Stimulated activated CD4-positive, alpha-beta T cell treated with anti-CD3 and anti-CD28 coated beads, TNF-alpha, amount 100 ng/mL, for 1 hour (primary cell): ENCODE data around the gene USH1C.

ENCODE experiments used
- DNase-seq, 3 donors: peaks; one replicate each; pipeline ENCODE4 v3.0.0-alpha.2; 2020; ENCODE audit warnings: low read depth in 3 of 3, low spot score in 1 of 3

USH1C gene

DNA sequence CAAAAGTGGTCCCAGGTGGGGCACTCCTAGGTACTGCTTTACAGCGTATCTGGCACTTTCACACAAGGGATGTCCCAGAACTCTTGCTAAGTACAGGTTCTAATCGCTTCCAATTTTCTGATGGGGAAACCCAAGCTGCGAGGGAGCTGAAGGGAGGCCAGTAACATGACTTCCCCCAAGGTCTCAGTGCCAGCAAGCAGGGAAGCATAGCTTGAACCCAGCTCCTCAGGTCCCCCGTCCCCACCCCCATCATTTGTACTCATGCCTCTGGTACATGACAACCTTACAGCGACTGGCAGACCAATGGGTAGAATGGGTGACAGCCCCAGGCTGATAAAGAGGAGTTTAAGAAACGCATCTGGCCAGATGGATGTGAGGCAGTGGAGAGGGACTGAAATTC lies 66.9 kb downstream of the USH1C start:
- no peak for DNase-seq

DNA sequence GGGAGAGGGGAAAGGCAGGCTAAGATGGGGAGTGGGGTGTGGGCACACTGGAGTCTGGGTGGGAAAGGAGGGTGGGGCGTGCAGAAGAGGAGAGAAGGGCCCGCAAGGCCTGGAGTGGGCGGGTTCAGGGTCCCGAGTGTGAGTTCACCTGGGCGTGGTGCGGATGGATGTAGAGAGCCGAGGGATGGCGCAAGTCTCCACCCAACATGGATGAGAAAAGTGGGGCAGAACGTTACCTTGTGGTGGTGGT lies 67.2 kb downstream of the USH1C start:
- no peak for DNase-seq

DNA sequence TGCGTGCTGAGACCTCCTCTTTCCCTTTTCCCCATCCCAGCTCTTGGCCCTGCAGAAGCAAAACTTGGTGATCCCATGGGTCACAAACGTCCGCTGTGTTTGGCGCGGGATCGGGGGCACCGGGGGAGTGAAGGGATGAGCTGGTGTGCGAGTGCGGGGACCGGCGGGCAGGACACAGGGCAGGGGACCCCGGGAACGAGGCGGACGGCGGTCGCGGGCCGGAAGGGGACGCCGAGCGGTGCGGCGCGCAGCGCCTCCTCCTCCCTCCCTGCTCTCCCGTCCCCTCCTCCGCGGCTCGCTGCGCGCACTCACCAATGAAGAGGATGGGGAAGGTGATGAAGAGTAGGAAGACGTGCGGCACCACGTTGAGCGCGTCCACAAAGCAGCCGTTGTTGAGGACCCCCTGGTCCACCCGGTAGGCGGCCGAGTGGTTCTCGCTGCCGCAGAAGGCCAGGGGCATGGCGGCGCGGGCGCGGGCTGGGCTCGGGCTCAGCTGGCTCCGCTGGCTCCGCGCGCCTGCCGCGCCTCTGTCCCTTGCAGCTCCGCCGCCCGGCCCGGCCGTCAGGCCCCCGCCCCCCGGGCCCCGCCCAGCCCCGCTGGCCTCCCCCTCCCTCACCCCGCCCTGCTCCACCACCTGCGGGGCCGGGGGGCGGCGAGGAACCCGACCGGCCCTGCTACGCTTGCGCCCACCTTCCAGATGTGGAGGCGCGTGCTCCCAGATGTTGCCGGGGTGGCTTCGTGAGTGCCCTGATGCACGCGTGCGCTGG lies 67.7 kb downstream of the USH1C start, which contains the start of gene ABCC8:
TSS of gene ABCC8 (minus strand) at position 529 of the 767 bp plus-strand sequence. CDS start at position 460, 69 bp downstream.
- DNase-seq = no peak

DNA sequence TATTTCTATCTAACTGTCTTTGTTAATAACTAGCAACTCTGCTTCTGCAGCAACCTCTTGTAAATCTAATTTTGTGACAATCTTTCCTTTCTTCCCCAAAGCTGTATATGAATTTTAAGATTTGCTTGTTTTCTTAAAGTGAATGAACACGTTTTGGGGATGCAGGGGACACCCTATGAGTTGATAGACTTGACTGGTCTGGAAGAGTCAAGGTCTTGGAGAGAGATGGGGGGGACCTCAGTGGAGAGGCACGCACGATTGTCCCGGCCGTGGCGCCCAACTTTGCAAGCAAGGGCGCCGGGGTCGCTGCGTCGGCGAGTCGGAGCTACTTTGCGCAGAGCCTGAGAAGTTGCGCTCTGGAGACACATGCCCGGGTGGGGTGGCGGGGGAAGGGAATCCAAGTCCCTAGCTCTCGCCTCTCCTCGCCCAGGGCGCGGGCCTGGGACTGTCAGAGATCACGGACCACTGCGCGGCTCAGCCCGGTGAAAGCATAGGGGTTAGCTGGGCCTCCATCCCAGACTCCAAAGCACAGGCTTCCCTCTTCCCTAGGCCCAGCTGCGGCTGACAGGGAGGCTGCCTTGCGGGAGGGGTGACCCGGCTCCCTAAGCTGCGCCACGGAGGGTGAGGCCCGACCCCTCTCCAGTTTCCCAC lies 68.4 kb downstream of the USH1C start:
- no peak for DNase-seq

DNA sequence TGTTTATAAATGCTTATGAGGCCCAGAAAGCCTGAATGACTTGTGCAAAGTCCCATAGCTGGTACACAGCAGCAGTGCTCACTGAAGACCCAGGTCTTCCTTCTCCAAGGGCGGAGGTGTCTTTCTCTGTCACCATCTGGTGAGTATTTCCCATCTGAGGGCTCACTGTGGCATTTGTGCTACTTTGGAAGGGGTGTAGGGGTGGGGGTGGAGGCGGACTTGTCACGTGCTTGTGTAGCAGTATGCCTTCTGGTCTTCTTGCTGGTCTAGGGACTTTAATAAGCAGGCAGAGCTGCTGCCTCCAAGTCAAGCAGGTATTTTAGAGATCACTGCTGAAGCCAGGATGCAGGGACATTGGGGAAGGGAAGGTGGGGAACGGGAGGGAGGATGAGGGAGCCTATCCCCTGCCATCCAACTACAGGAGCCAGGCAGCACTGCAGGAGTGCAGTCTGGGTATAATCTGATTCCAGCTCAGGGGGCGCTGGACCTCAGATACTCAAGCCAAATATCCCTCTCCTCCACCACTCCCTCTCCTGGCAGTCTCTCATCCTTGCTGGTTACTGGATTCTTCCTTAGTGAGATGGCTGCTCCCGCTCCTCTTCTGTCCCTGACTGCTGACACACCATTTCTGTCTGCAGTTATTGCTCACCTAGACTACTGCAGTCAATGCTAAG lies 71.0 kb downstream of the USH1C start:
- no peak for DNase-seq

DNA sequence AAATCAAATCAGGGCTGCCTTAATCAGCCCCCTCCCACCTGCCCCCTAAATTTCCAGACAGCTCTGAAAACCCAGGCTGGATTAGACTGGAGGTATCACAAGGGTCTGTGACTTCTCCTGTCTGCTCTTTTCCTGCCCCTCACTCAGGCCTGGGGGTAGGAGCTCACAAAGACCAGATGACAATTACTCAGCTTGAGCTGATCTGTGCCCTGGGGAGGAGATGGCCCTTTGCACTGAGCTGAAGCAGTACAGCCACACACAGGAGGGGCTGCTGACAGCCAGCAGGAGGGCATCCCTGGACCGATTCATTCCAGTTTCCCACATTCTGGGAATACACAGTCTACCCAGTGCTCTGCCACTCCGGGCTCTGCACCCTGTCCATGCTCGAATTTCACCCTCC lies 71.7 kb downstream of the USH1C start:
- no peak for DNase-seq

DNA sequence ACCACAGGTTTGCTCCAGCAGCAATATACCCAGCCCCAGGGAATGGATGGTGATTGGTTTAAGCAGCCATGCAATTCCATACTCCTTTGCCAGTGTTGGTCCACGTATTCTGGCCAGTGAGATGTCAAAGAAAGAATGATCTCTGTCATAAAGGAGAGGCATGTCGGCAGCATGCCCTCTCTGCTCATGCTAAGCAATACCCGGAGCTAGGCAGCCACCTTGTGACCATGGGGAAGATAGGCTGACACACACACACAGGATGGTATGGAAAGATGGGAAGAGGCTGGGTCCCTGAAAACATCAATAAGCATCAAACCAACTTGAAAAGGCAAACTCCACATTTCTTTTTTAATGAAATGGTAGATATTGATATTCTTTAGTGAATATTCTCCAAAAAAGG lies 72.7 kb downstream of the USH1C start:
- no peak for DNase-seq

DNA sequence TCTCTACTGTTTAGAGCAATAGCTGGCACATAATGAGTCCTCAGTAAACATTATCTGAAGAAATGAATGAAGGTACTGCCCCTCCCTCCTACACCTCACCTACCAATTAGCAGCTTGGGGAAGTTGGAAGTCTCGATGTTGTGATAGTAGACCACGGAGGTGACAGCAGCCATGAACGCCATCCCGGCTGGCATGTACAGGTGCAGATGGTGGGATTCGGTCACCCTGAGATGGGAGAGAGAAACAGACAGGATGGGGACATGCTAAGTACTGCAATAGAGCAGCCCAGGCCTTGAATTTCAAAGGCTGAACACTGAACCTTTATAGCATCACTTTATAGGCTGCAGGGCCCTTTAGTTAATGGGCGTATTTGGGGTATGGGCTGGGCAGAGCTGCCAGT lies 74.2 kb downstream of the USH1C start:
- DNase-seq = no peak

DNA sequence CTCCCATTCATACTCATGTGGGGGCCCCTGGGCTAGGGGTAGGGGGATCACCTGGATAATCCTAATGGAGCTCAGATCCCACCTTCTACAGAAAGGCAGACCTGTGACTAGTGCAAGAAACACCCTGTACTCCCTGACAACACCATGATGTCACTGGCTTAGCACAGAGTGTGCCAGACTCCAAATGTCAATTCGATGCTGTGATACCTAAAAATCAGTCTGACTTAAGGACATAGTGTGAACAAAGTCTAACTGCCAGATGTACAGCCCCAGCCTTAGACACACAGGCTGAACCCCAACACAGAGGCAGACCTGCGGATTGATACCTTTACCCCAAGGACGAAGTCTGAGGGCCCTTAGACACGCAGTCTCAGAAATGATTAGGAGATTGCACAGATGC lies 76.1 kb downstream of the USH1C start:
- DNase-seq = no peak

DNA sequence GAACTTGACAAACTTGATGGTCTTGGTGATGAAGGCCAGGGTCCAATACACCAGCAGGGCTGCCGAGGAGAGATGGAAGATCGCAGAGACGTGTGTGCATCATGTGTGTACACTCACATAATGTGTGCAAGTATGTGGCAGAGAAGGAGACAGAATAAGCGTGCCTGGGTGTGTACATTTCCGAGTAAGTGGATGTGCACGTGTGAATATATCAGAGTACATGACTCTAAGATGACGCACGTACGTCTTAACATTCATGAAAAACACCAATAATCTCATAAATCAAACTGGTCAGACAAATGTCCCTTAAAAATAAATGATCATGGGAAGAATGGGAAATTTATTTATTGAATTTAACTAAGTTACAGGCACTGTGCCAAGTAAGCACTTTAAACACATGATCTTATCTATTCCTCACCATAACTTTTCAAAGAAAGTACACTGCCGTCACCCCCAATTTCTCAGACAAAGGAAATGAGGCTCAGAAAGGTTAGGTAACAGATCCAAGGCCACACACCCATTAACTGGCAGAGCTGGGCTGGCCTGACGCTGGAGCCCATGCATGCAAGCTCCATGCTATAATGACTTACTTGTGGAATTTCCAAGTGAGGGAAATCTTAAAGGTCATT lies 80.6 kb downstream of the USH1C start:
- no peak for DNase-seq

DNA sequence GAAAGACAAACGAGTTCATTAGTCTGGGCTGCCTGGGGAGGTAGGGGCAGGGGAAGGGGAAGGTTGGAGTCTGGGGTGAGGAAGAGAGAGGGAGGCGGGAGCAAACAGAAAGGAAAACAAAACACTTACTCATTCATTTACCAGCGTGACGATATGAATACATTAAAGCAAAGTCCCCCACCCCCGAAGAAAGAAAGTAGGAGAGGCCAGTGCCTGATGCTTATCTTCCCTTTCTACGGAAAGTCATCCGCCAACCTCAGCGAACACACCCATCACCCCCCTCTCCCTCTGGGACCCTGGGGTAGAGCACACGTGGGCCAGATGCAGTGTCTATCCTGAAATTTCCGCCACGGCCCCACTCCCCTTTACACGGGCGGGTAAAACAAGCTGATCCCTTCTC lies 81.3 kb downstream of the USH1C start:
- DNase-seq = no peak

DNA sequence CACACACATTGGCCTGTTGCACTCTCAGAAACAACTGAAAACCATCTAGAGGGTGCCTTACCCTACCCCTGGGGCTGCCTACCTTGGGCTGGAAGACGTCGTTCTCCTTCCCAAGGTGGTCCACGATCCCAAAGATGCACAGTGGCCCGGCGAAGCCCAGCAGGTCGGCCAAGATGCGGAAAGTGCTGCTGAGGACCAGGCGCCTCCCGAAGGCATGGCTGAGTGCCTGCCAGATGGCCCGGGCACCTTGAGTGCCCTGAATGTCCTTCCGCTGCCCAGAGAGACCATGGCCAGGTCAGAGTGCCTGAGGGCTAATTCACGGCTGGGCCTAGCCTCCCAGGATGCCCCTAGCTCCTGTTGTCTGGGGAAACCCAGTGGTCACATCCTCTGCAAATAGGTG lies 83.8 kb downstream of the USH1C start:
- no peak for DNase-seq

DNA sequence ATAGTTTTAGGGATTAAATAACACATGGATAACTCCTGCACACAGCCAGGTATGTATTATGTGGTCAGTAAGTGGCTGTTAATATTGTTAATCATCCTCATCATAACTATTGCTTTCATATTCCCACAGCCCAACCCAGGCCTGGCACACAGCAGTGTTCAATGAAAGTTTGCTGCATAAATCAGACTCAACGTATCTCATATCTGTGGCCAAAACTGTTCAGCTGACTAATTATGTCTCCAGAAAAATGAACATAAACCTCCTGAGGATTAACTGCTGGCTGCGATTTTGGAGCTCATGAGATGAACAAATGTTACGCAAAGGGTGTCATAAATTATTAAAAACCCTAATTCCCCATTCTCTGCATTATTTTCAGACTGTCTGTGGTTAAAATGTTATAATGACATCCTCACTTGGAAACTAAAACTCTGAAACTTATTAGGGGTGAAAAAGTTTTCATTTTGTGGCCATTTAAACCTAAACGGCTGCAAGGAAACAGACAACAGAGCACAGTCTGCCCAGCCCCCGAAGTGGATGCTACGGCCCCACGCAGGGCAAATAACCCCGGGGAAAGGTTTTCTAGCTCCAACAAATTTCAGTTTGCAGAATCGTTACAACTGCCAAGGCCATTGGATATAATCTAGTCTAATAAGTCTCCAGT lies 84.8 kb downstream of the USH1C start:
- DNase-seq = no peak

DNA sequence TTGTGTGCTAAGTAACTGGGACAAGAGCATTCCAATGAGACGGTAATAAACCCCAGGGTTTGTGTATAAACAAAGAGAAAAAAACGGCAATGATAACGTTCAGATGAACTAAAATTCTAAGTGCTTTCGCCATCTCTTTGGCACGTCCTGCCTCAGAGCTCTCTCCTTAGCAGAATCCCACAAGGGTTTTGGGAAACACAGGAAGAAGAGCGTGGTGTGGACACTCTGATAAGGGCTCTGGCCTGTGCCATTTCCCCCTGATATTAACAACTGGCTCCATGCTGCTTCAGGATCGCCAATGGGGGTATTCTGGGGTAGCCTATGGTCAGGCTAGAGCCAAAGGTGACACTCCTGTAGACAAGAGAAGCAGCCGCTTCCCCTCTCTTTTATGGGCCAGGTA lies 85.9 kb downstream of the USH1C start:
- no peak for DNase-seq

DNA sequence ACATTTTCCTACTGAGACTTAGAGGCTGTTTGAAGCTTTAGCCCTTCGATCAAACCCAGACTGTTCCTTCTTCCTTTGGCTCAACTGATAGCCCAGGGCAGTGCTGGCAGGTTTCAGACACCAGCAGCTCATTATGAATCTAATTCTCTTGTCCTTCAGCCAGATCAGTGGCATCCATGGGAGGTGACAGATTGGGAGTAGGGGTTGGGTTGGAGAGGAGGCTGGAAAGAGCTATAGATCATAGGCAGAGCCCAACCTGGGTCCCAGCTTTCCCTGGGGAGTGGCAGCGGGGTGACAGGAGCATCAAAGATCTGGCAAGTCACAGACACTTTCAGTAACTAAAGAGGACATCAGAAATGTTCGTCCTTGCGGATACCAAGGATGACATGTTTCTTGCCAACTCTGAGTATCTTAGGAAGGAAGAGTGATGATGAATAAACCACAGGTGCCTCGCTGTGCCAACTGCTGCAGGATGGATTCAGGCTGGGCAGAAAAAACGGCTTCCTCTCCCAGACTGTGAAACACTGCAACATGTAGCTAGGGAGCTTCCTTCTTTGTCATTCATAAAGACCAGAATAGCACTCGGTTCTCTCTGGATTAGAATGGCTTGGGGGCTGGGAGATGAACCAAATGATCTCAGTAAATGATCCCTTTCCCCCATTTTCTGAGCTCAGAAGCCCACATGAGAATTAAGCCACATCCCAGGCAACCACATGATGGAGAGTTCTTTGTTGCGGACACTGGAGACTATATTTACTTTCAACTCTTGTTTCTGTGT lies 86.6 kb downstream of the USH1C start:
- no peak for DNase-seq

DNA sequence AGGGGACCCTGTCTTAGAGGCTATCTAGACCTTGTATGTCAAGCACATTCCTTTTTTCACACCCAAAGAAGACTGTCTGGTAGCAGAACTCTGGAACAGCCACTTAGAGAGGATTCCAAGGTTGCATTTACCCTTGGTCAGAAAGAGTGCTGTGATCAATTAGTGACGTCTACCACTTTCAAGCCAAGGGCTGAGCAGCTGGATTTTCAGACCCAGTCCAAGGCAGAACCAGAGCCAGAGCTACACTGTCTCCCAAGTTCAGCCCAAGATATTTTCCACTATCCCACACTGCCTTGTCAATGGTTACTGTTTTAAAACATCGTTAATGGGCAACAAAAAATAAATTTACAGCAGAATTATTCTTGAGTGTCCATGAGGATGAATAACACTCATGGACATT lies 91.5 kb downstream of the USH1C start:
- no peak for DNase-seq

DNA sequence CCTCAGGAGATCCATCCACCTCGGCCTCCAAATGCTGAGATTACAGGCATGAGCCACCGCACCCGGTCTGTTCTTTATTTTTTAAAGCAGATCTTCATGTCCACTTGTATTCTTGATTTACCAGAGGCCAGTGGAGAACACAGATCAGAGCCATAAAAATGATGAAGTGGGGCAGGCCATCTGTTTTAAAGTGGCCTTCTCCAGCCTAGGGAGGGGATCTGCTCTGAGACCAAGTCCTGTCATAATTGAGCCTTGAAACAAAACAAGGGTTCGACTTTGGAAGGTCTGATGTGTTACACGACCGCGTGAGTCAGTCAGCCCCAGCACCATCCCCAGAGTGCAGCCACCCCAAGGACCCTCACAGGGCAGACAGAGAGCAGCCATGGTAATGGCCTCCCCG lies 95.1 kb downstream of the USH1C start:
- DNase-seq = no peak

DNA sequence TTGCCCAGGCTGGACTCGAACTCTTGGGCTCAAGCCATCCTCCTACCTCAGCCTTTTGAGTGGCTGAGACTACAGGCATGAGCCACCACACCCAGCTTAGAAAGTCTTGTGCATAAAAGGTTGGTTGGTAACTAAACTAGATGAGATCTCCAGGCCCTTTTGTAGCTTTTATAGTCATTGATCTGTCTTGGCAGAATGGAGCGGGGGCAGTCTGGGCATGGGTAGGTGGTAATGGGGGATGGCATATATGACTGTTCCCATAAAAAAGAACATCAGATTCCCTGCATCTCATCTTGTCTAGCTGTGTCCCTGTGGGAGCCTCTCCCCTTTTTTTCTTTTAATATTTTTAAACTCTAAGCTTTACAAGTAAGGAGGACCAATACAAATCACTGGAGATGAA lies 97.7 kb downstream of the USH1C start:
- no peak for DNase-seq

DNA sequence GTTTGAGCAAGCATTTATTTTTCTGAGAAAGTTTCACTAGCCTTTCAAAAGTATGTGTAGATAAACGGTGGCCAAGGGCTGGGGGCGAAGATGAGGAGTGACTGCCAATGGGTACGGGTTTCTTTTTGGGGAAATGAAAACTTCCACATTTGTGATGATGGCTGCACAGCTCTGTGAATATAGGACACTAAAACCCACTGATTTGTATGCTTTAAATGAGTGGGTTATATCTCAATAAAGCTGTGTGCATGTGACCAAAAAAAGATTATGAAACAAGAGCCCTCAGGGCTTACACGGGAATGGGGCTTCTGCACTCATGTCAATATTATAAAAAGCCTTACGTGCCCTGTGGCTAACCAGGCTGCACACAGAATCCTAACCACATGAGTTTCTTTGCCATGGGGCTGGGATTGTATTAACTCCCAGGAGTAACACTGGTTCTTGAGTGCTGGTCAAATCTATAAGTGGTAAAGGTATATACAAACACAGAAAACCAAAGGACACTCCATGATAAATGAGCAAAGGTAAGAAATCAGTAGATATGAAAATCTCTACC lies 98.9 kb downstream of the USH1C start:
- no peak for DNase-seq

DNA sequence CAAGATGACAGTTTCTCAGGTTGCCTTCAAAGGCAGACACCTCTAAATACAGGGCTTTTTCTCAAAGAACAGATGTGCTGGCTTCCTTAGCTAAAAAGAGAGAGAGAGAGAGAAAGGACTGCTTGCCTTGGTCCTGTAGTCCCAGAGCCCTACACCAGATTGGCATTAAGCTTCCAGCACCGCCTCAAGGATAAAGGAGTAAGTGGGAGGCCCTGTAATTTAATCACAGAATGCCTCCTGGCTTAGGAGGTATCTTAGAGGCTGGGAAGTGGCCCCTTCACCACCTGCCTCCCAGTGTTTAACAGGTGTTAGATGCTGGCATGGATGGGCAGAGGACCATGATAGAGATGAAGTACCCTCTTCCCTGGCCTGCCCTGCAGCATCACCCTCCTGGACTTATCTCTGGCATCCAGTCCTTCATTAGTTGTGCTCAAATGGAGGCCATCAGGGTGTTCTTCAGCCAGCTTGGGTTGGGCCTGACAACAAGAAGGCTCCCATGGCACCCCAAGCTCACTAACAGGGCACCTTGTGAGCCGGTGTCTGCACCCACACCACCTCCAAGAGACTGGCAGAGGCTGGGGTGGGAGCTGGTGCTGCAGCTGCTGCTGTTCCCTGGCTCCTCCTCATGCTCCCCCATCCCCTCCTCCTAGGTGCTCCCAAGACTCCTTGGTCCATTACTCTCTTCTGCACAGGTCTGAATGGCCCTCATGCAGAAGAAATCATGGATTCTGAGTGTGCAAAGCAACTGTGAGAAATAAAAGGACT lies 100.1 kb downstream of the USH1C start:
- no peak for DNase-seq
